ENCODE data around the gene ADAMTS2.

Gene ADAMTS2

GRCh38 chr5:179254638-179255271, 90.5 kb downstream of the ADAMTS2 start:
- DNase-seq (ENCODE audit: low read depth in 2 of 2) = no peak

GRCh38 chr5:179253730-179254129, 91.5 kb downstream of the ADAMTS2 start:
- no peak for DNase-seq (ENCODE audit: low read depth in 2 of 2)

- DNase-seq (ENCODE audit: low read depth in 2 of 2) = no peak
These were observed 93.8 kb downstream of the ADAMTS2 start for GRCh38 chr5:179251276-179251969.

GRCh38 chr5:179250561-179251225, 94.6 kb downstream of the ADAMTS2 start:
- DNase-seq (ENCODE audit: low read depth in 2 of 2) = no peak

- no peak for DNase-seq (ENCODE audit: low read depth in 2 of 2)
These were observed 99.0 kb downstream of the ADAMTS2 start for GRCh38 chr5:179246227-179246626.

GRCh38 chr5:179245031-179245430, 100.2 kb downstream of the ADAMTS2 start:
- no peak for DNase-seq (ENCODE audit: low read depth in 2 of 2)

- no peak for DNase-seq (ENCODE audit: low read depth in 2 of 2)
These were observed 101.2 kb downstream of the ADAMTS2 start for GRCh38 chr5:179244044-179244443.

- no peak for DNase-seq (ENCODE audit: low read depth in 2 of 2)
These were observed 101.9 kb downstream of the ADAMTS2 start for GRCh38 chr5:179243333-179243732.

- no peak for DNase-seq (ENCODE audit: low read depth in 2 of 2)
These were observed 102.6 kb downstream of the ADAMTS2 start for GRCh38 chr5:179242676-179243075.

- no peak for DNase-seq (ENCODE audit: low read depth in 2 of 2)
These were observed 103.4 kb downstream of the ADAMTS2 start for GRCh38 chr5:179241764-179242370.

GRCh38 chr5:179241175-179241574, 104.1 kb downstream of the ADAMTS2 start:
- no peak for DNase-seq (ENCODE audit: low read depth in 2 of 2)

GRCh38 chr5:179240561-179240960, 104.7 kb downstream of the ADAMTS2 start:
- DNase-seq (ENCODE audit: low read depth in 2 of 2) = no peak

GRCh38 chr5:179239256-179240135, 105.8 kb downstream of the ADAMTS2 start:
- DNase-seq (ENCODE audit: low read depth in 2 of 2) = no peak

- no peak for DNase-seq (ENCODE audit: low read depth in 2 of 2)
These were observed 106.7 kb downstream of the ADAMTS2 start for GRCh38 chr5:179238628-179238970.

GRCh38 chr5:179237770-179238627, 107.3 kb downstream of the ADAMTS2 start:
- DNase-seq (ENCODE audit: low read depth in 2 of 2) = no peak

GRCh38 chr5:179235416-179236400, 109.6 kb downstream of the ADAMTS2 start:
- no peak for DNase-seq (ENCODE audit: low read depth in 2 of 2)

- no peak for DNase-seq (ENCODE audit: low read depth in 2 of 2)
These were observed 110.6 kb downstream of the ADAMTS2 start for GRCh38 chr5:179234563-179235135.

GRCh38 chr5:179233909-179234562, 111.2 kb downstream of the ADAMTS2 start:
- no peak for DNase-seq (ENCODE audit: low read depth in 2 of 2)

Measured in stimulated activated CD8-positive, alpha-beta memory T cell treated with anti-CD3 and anti-CD28 coated beads, Interleukin-7, amount 100 ng/mL, for 4 hours (primary cell).